ENCODE measurements around the gene CALM3.

- no peak for TF ChIP-seq FOXP2 (optimal IDR thresholded peaks at IDR 0.05; ENCODE audit: borderline replicate concordance, extremely low read depth, extremely low read length, insufficient read depth)
- TF ChIP-seq POLR2AphosphoS5 (IDR thresholded peaks at IDR 0.05; ENCODE audit: low read depth, low read length), result no peak
Observed at GRCh38 chr19:46623915-46624502, 22.9 kb downstream of the CALM3 start.

Data from PFSK-1 (cell line).